ENCODE data around the gene KIT.
"Not testable (repeated sequence)": the region's sequence is repeated elsewhere in the genome, so short reads cannot be mapped to it uniquely, and the experiment has no call there.

The KIT gene

DNA sequence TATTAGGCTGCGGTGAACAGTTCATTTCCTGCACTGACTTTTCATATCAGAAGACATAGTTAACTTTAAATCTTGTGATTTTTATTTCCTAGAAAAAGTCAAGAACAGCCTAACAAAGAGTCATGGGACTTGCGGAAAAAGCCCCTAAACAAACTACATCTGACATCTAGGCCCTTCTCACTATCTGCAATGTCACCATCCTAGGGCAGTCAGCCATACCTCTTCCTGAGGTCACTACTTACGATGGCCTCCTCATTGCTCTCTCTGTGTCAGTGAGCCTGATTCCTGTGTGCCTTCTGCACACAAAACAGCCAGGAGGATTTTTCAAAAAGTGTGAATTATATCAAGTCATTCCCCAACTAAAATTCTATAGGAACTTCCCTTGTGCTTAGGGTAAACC lies 22.4 kb upstream of the KIT start:
- Histone ChIP-seq H3K9me3 (ENCODE audit: insufficient read depth, low read length) (no peaks in the 10 kb centered on the region), H4K20me1 (ENCODE audit: low read depth, low read length) (no peaks in the 10 kb centered on the region), H3K27me3 (ENCODE audit: low read length) (no peaks in the 10 kb centered on the region), H3K79me2 (ENCODE audit: insufficient read depth, low read length) (no peaks in the 10 kb centered on the region), H3K27ac (ENCODE audit: low read depth, low read length) (no peak overlapping the region), H3K9me2 (replicated peaks; ENCODE audit: insufficient read depth, low read length) (no peaks in the 10 kb centered on the region), H3K4me3 (ENCODE audit: insufficient read depth, low read length, poor library complexity, severe bottlenecking) (no peak overlapping the region), H3F3A (ENCODE audit: insufficient read depth) (no peaks in the 10 kb centered on the region), H3K36me3 (ENCODE audit: low read length) (no peaks in the 10 kb centered on the region), H2AFZ (ENCODE audit: low read depth, low read length, severe bottlenecking) (no peak overlapping the region), H3K4me2 (ENCODE audit: low read depth, low read length, poor library complexity, severe bottlenecking) (no peak overlapping the region), H3K9ac (ENCODE audit: low read length) (no peak overlapping the region)
- no peak for TF ChIP-seq EZH2phosphoT487 (conservative IDR thresholded peaks at IDR 0.05; ENCODE audit: low read length)
- TF ChIP-seq, protein P1, sequence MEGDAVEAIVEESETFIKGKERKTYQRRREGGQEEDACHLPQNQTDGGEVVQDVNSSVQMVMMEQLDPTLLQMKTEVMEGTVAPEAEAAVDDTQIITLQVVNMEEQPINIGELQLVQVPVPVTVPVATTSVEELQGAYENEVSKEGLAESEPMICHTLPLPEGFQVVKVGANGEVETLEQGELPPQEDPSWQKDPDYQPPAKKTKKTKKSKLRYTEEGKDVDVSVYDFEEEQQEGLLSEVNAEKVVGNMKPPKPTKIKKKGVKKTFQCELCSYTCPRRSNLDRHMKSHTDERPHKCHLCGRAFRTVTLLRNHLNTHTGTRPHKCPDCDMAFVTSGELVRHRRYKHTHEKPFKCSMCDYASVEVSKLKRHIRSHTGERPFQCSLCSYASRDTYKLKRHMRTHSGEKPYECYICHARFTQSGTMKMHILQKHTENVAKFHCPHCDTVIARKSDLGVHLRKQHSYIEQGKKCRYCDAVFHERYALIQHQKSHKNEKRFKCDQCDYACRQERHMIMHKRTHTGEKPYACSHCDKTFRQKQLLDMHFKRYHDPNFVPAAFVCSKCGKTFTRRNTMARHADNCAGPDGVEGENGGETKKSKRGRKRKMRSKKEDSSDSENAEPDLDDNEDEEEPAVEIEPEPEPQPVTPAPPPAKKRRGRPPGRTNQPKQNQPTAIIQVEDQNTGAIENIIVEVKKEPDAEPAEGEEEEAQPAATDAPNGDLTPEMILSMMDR (IDR thresholded peaks at IDR 0.05; ENCODE audit: insufficient read depth, low read length, poor library complexity, severe bottlenecking) = no peak

DNA sequence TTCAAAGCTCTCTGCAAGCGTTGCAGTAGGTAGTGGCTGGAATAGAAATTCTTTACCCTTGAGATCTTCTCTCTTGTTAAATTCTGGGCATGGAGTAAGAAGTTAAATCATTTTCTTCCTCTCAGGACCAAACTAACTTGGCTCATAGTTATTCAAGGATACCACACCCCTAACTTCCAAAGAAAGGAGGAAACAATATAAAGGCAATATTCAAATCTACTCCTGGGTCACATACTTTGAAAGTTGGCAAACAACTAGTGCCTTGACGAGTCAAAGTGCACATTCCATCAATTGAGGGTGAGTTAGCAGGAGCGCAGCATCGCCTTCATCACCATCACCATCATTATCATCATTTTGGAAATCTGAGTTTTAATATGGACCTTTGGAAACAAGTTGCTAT lies 20.4 kb upstream of the KIT start:
- no peaks in the 10 kb centered on the region for H3K27me3 ChIP-seq (ENCODE audit: low read length)
- H4K20me1 ChIP-seq (ENCODE audit: low read depth, low read length) = no peaks in the 10 kb centered on the region
- TF ChIP-seq, protein P1 (IDR thresholded peaks at IDR 0.05; ENCODE audit: insufficient read depth, low read length, poor library complexity, severe bottlenecking) = no peak
- no peak for TF ChIP-seq EZH2phosphoT487 (conservative IDR thresholded peaks at IDR 0.05; ENCODE audit: low read length)
- no peak overlapping the region for H3K27ac ChIP-seq (ENCODE audit: low read depth, low read length)
- H3F3A ChIP-seq (ENCODE audit: insufficient read depth) = no peaks in the 10 kb centered on the region
- no peak overlapping the region for H3K9ac ChIP-seq (ENCODE audit: low read length)
- no peaks in the 10 kb centered on the region for H3K36me3 ChIP-seq (ENCODE audit: low read length)
- no peak overlapping the region for H2AFZ ChIP-seq (ENCODE audit: low read depth, low read length, severe bottlenecking)
- no peaks in the 10 kb centered on the region for H3K9me2 ChIP-seq (replicated peaks; ENCODE audit: insufficient read depth, low read length)
- no peak overlapping the region for H3K4me2 ChIP-seq (ENCODE audit: low read depth, low read length, poor library complexity, severe bottlenecking)
- no peak overlapping the region for H3K4me3 ChIP-seq (ENCODE audit: insufficient read depth, low read length, poor library complexity, severe bottlenecking)
- no peaks in the 10 kb centered on the region for H3K9me3 ChIP-seq (ENCODE audit: insufficient read depth, low read length)
- H3K79me2 ChIP-seq (ENCODE audit: insufficient read depth, low read length) = no peaks in the 10 kb centered on the region

GRCh38 chr4:54641101-54641500 lies 16.7 kb upstream of the KIT start:
- not testable (repeated sequence) for H4K20me1 ChIP-seq (ENCODE audit: low read depth, low read length); H2AFZ ChIP-seq (ENCODE audit: low read depth, low read length, severe bottlenecking); H3K9me2 ChIP-seq (replicated peaks; ENCODE audit: insufficient read depth, low read length); H3K4me2 ChIP-seq (ENCODE audit: low read depth, low read length, poor library complexity, severe bottlenecking); H3K9ac ChIP-seq (ENCODE audit: low read length); H3K9me3 ChIP-seq (ENCODE audit: insufficient read depth, low read length); H3K36me3 ChIP-seq (ENCODE audit: low read length); H3K4me3 ChIP-seq (ENCODE audit: insufficient read depth, low read length, poor library complexity, severe bottlenecking); H3F3A ChIP-seq (ENCODE audit: insufficient read depth); H3K27ac ChIP-seq (ENCODE audit: low read depth, low read length); H3K79me2 ChIP-seq (ENCODE audit: insufficient read depth, low read length); H3K27me3 ChIP-seq (ENCODE audit: low read length)

- H3K27me3 ChIP-seq (ENCODE audit: low read length) = no peaks in the 10 kb centered on the region
- H3K9me2 ChIP-seq (replicated peaks; ENCODE audit: insufficient read depth, low read length) = no peaks in the 10 kb centered on the region
These were observed 14.6 kb upstream of the KIT start for GRCh38 chr4:54643172-54643571.

More at GRCh38 chr4:54643172-54643571, 14.6 kb upstream of the KIT start:
- Histone ChIP-seq H3K79me2 (ENCODE audit: insufficient read depth, low read length) (no peaks in the 10 kb centered on the region), H3K4me3 (ENCODE audit: insufficient read depth, low read length, poor library complexity, severe bottlenecking) (no peak overlapping the region), H3K36me3 (ENCODE audit: low read length) (no peaks in the 10 kb centered on the region), H3K9me3 (ENCODE audit: insufficient read depth, low read length) (no peaks in the 10 kb centered on the region), H2AFZ (ENCODE audit: low read depth, low read length, severe bottlenecking) (no peak overlapping the region), H3K9ac (ENCODE audit: low read length) (no peak overlapping the region), H3F3A (ENCODE audit: insufficient read depth) (no peaks in the 10 kb centered on the region), H3K27ac (ENCODE audit: low read depth, low read length) (no peak overlapping the region), H4K20me1 (ENCODE audit: low read depth, low read length) (no peaks in the 10 kb centered on the region), H3K4me2 (ENCODE audit: low read depth, low read length, poor library complexity, severe bottlenecking) (no peak overlapping the region)
- TF ChIP-seq, protein P1 (IDR thresholded peaks at IDR 0.05; ENCODE audit: insufficient read depth, low read length, poor library complexity, severe bottlenecking) = no peak
- no peak for TF ChIP-seq EZH2phosphoT487 (conservative IDR thresholded peaks at IDR 0.05; ENCODE audit: low read length)

All from SU-DHL-6 (cell line).